ENCODE measurements around the gene GIGYF2.

DNA sequence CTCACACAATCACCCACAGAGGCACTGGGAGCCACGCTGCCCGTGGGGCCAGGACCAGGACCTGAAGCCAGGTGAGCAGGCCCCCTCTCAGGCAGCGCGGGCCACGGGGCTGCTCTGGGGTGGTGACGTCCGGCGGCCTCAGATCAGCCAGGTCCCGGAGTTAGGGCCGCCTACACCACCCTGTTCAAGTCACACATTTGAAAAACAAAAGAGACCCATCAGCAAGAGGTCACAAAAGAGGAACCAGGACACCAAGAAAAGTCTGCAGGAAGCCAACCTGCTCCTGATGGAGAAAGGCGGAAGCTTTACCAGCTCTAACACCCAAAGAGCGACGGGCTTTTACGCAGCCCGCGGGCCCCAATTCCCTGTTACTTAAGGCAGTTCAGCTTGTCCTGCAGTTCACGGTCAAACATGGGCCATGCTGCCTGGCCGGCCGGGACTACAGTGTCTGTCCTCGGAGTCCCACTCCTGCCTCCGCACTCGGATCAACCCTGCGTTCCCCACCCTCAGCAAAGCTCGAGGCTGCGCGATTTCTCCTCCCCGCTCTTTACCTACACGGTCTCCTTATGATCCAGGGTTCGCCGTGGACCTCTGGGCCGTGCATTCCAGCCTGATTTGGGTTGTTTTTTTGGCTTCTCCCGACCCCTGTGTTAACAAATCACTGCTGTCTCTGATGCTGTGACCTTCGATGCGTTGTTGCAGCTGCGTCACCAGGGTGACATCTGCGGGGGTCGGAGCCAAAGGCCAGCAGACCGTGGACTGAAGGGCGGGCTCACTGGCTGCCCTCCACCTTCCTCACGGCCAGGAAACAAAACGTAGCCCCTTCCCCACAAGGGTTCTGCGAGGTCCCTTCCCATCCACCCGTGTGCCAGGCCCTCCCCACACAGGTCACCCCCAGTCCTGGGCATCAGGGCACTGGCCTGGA is 203.9 kb downstream of the GIGYF2 start:
- TF ChIP-seq, protein P1, sequence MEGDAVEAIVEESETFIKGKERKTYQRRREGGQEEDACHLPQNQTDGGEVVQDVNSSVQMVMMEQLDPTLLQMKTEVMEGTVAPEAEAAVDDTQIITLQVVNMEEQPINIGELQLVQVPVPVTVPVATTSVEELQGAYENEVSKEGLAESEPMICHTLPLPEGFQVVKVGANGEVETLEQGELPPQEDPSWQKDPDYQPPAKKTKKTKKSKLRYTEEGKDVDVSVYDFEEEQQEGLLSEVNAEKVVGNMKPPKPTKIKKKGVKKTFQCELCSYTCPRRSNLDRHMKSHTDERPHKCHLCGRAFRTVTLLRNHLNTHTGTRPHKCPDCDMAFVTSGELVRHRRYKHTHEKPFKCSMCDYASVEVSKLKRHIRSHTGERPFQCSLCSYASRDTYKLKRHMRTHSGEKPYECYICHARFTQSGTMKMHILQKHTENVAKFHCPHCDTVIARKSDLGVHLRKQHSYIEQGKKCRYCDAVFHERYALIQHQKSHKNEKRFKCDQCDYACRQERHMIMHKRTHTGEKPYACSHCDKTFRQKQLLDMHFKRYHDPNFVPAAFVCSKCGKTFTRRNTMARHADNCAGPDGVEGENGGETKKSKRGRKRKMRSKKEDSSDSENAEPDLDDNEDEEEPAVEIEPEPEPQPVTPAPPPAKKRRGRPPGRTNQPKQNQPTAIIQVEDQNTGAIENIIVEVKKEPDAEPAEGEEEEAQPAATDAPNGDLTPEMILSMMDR (optimal IDR thresholded peaks at IDR 0.05 in 1 of 3, IDR thresholded peaks at IDR 0.05 in 1 of 3, conservative IDR thresholded peaks at IDR 0.05 in 1 of 3; ENCODE audit: extremely low read depth in 1 of 3, insufficient read depth in 2 of 3, low read length in 3 of 3): no peak
- no peak for TF ChIP-seq EZH2 (IDR thresholded peaks at IDR 0.05; ENCODE audit: low read length)
